Natural killer cell treated with Interleukin-12 subunit alpha and Interleukin-12 subunit beta and Interleukin-15 and Interleukin-18, amount 100 ng/mL, for 72 hours (primary cell): ENCODE data around the gene H2AZ2. TPM values are rescaled to one million over a fixed set of nuclear protein-coding genes. Genes with fewer than 3 reads are reported as not detected.
"Not testable (repeated sequence)": the region's sequence is repeated elsewhere in the genome, so short reads cannot be mapped to it uniquely, and the experiment has no call there.

Experiments
- ATAC-seq, 2 donors: fragments of 150-1000 bp; cut with Tn5 transposase in 1 of 2; sonication (Bioruptor Pico), chemical (Tn5 transposase) in 1 of 2; 2 replicates each; pipeline ENCODE4 v1.10.0; 2021
- DNase-seq: peaks from one replicate; pipeline ENCODE4 v3.0.0; 2022; ENCODE audit warnings: low spot score
- H3K27ac Mint-ChIP-seq, 2 donors: 1 replicate in 1 of 2; 2 replicates in 1 of 2; pipeline ENCODE4 v1.8.0; 2022; ENCODE audit warnings: mixed read lengths in 2 of 2, mild to moderate bottlenecking in 1 of 2, moderate library complexity in 1 of 2
- H3K27me3 Mint-ChIP-seq, 2 donors: 1 replicate in 1 of 2; 2 replicates in 1 of 2; pipeline ENCODE4 v1.8.0; 2022; ENCODE audit warnings: mixed read lengths in 2 of 2
- H3K36me3 Mint-ChIP-seq: one replicate; pipeline ENCODE4 v1.8.0; 2022; ENCODE audit warnings: mixed read lengths
- H3K4me1 Mint-ChIP-seq, 2 donors: 1 replicate in 1 of 2; 2 replicates in 1 of 2; pipeline ENCODE4 v1.8.0; 2022; ENCODE audit warnings: low read depth in 2 of 2, mixed read lengths in 2 of 2, mild to moderate bottlenecking in 1 of 2
- H3K4me3 Mint-ChIP-seq: one replicate; pipeline ENCODE4 v1.8.0; 2022; ENCODE audit warnings: mixed read lengths
- H3K9me3 Mint-ChIP-seq: 2 replicates; pipeline ENCODE4 v1.8.0; 2022; ENCODE audit warnings: mixed read lengths
- total RNA-seq, 2 donors: library from RNA; stranded (reverse); gene quantifications; one replicate each; pipeline ENCODE4 v1.2.3, GENCODE V29; 2022

The H2AZ2 gene
- total RNA-seq, 2 donors from 2014 or later: 193 to 208 TPM

DNA sequence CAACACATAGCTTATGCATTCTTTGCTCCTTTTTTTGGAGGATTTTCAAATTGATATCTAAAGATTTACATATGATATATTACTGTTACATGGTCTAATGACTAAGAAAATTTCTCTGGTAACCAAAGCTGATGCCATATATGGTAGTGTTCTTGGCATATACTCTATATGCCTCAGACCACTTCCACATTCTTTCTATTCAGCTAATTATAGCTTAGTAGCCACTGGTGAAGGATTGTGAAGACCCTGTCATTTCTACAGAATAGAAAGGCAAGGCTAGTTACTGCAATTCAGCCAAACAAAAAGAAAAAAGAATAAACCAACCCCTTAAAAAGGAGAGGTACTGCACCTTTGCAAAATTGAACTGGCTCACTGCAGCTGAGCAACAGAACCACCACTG, 33.7 kb upstream of the H2AZ2 start:
- no peaks in the 10 kb centered on the region for H3K27me3 Mint-ChIP-seq
- ATAC-seq (no peak), DNase-seq (no peak)
- no peaks in the 10 kb centered on the region for H3K9me3 Mint-ChIP-seq
- peak overlapping the region; percentile 100 for H3K4me3 Mint-ChIP-seq
- peak overlapping the region; percentile 65 to 85 for H3K27ac Mint-ChIP-seq
- peaks cover 43 to 63% of the 10 kb centered on the region in 2 donors for H3K4me1 Mint-ChIP-seq
- peaks cover 17% of the 10 kb centered on the region for H3K36me3 Mint-ChIP-seq

- H3K4me1 Mint-ChIP-seq: peaks cover 42 to 62% of the 10 kb centered on the region in 2 donors
- peaks cover 17% of the 10 kb centered on the region for H3K36me3 Mint-ChIP-seq
- no peaks in the 10 kb centered on the region for H3K27me3 Mint-ChIP-seq
- peak overlapping the region; percentile 65 to 85 for H3K27ac Mint-ChIP-seq
- DNase-seq (no peak), ATAC-seq (no peak)
- peak overlapping the region; percentile 100 for H3K4me3 Mint-ChIP-seq
- H3K9me3 Mint-ChIP-seq: no peaks in the 10 kb centered on the region
These were observed 33.2 kb upstream of the H2AZ2 start for GRCh38 chr7:44881066-44881600.

DNA sequence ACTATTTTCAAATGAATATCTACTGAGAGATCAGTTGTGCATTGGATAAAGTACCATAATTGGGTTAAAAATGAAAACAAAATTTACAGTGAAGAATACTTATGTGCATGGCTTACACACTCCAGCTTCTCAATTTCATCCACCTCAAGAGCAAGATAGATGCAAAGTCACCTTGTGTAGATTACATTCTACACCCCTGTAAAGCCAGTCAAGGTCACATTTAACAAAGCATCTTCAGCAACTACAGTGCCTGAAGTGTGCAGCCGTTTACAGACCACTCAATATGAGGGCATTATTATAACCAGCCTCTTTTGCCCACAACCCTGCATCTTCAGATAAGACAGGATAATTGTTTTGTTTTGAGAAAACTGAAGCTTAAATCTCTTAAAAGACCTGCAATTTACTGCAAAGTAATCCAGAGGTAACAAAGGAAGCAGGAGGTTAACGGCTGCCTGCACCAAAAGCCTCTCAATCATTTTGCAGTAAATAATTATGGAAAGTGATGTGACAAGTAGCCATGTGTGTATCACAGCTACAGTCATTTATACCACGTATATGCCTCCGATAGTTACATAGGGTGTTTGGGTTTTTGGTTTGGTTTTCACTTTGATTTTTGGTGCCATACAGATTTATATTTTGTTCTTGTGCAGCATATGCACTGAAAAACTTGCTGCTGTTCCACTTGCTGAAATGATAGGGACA, 32.6 kb upstream of the H2AZ2 start:
- DNase-seq: no peak
- Mint-ChIP-seq H3K4me3 (peak overlapping the region; percentile 100), H3K9me3 (no peaks in the 10 kb centered on the region), H3K4me1 (peaks cover 35 to 56% of the 10 kb centered on the region in 2 donors), H3K27me3 (no peaks in the 10 kb centered on the region), H3K27ac (peak overlapping the region; percentile 65 to 85), H3K36me3 (peaks cover 17% of the 10 kb centered on the region)
- ATAC-seq: no peak

GRCh38 chr7:44876393-44876792, 28.5 kb upstream of the H2AZ2 start:
- no peaks in the 10 kb centered on the region for H3K27me3 Mint-ChIP-seq
- no peaks in the 10 kb centered on the region for H3K9me3 Mint-ChIP-seq
- H3K4me3 Mint-ChIP-seq: no peak overlapping the region
- no peak overlapping the region for H3K27ac Mint-ChIP-seq
- H3K36me3 Mint-ChIP-seq: peaks cover 4% of the 10 kb centered on the region
- ATAC-seq (no peak), DNase-seq (no peak)
- peaks cover 13 to 28% of the 10 kb centered on the region in 2 donors for H3K4me1 Mint-ChIP-seq

- no peak for DNase-seq
- H3K9me3 Mint-ChIP-seq: no peaks in the 10 kb centered on the region
- H3K27me3 Mint-ChIP-seq: no peaks in the 10 kb centered on the region
- H3K4me1 Mint-ChIP-seq: peaks cover 6 to 17% of the 10 kb centered on the region in 2 donors
- H3K27ac Mint-ChIP-seq: no peak overlapping the region
- peaks cover 4% of the 10 kb centered on the region for H3K36me3 Mint-ChIP-seq
- H3K4me3 Mint-ChIP-seq: no peak overlapping the region
- no peak for ATAC-seq
These were observed 27.4 kb upstream of the H2AZ2 start for GRCh38 chr7:44875241-44875640.

DNA sequence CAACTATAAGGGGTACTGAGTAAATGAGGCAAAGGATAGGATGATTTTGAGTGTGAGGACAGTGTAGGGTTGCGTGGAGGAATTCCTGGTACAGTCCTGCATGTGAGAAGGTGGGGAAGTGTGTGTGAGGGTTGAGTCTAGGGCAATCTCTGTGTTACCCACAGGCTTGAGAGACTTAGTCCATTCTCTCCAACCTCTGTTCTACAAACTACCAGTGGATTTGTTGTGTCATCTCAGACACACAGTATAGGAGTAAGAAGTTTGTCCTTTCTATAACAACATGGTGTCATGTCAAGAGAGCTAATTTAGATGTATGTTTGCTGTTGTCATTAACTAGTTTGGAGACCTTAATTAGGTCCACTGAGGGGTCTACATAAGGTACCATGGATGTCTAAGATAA, 24.9 kb upstream of the H2AZ2 start:
- H3K4me1 Mint-ChIP-seq: peaks cover 2 to 9% of the 10 kb centered on the region in 2 donors
- no peaks in the 10 kb centered on the region for H3K36me3 Mint-ChIP-seq
- no peak overlapping the region for H3K4me3 Mint-ChIP-seq
- DNase-seq (no peak), ATAC-seq (no peak)
- H3K9me3 Mint-ChIP-seq: no peaks in the 10 kb centered on the region
- no peaks in the 10 kb centered on the region for H3K27me3 Mint-ChIP-seq
- no peak overlapping the region for H3K27ac Mint-ChIP-seq

GRCh38 chr7:44871918-44872317, 24.0 kb upstream of the H2AZ2 start:
- not testable (repeated sequence) for ATAC-seq, H3K27ac Mint-ChIP-seq, H3K27me3 Mint-ChIP-seq, H3K36me3 Mint-ChIP-seq, H3K4me1 Mint-ChIP-seq, H3K4me3 Mint-ChIP-seq, H3K9me3 Mint-ChIP-seq, DNase-seq

DNA sequence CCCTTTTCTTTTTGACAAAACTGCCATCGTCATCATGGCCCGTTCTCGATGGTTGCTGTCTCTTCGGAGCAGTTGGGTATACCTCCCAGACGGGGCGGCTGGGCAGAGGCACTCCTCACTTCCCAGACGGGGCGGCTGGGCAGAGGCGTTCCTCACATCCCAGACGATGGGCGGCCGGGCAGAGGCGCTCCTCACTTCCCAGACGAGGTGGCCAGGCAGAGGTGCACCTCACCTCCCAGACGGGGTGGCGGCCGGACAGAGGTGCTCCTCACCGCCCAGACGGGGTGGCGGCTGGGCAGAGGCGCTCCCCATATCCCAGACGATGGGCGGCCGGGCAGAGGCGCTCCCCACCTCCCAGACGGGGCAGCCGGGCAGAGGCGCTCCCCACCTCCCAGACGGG, 22.9 kb upstream of the H2AZ2 start:
- H3K4me1 Mint-ChIP-seq, H3K27me3 Mint-ChIP-seq, H3K27ac Mint-ChIP-seq, H3K9me3 Mint-ChIP-seq, H3K4me3 Mint-ChIP-seq, ATAC-seq, DNase-seq, H3K36me3 Mint-ChIP-seq: not testable (repeated sequence)

GRCh38 chr7:44870336-44870735, 22.4 kb upstream of the H2AZ2 start:
- H3K27ac Mint-ChIP-seq, H3K36me3 Mint-ChIP-seq, ATAC-seq, H3K27me3 Mint-ChIP-seq, H3K9me3 Mint-ChIP-seq, H3K4me3 Mint-ChIP-seq, H3K4me1 Mint-ChIP-seq, DNase-seq: not testable (repeated sequence)

GRCh38 chr7:44867073-44867995, 19.4 kb upstream of the H2AZ2 start:
- no peak overlapping the region for H3K4me3 Mint-ChIP-seq
- no peaks in the 10 kb centered on the region for H3K4me1 Mint-ChIP-seq

GRCh38 chr7:44861949-44862348, 14.1 kb upstream of the H2AZ2 start:
- not testable (repeated sequence) for H3K4me1 Mint-ChIP-seq, H3K27ac Mint-ChIP-seq, H3K36me3 Mint-ChIP-seq, H3K27me3 Mint-ChIP-seq, DNase-seq, H3K9me3 Mint-ChIP-seq, ATAC-seq, H3K4me3 Mint-ChIP-seq

More at GRCh38 chr7:44867073-44867995, 19.4 kb upstream of the H2AZ2 start:
- no peaks in the 10 kb centered on the region for H3K36me3 Mint-ChIP-seq
- H3K27ac Mint-ChIP-seq: no peak overlapping the region
- peaks cover 0 to 2% of the 10 kb centered on the region in 2 donors for H3K27me3 Mint-ChIP-seq
- H3K9me3 Mint-ChIP-seq: no peaks in the 10 kb centered on the region
- ATAC-seq (no peak), DNase-seq (no peak)

GRCh38 chr7:44858161-44858560, 10.3 kb upstream of the H2AZ2 start:
- DNase-seq (no peak), ATAC-seq (no peak)
- no peak overlapping the region for H3K27ac Mint-ChIP-seq
- peaks cover 0 to 4% of the 10 kb centered on the region in 2 donors for H3K4me1 Mint-ChIP-seq
- H3K36me3 Mint-ChIP-seq: no peaks in the 10 kb centered on the region
- no peaks in the 10 kb centered on the region for H3K9me3 Mint-ChIP-seq
- peaks cover 0 to 2% of the 10 kb centered on the region in 2 donors for H3K27me3 Mint-ChIP-seq
- no peak overlapping the region for H3K4me3 Mint-ChIP-seq

- H3K27ac Mint-ChIP-seq: no peak overlapping the region
These were observed 6.9 kb upstream of the H2AZ2 start for GRCh38 chr7:44854644-44855364.

More at GRCh38 chr7:44854644-44855364, 6.9 kb upstream of the H2AZ2 start:
- Mint-ChIP-seq H3K4me3 (no peak overlapping the region), H3K36me3 (no peaks in the 10 kb centered on the region), H3K4me1 (peaks cover 4 to 7% of the 10 kb centered on the region in 2 donors), H3K27me3 (no peaks in the 10 kb centered on the region), H3K9me3 (no peaks in the 10 kb centered on the region)
- DNase-seq (no peak), ATAC-seq (no peak)
